NT2/D1 (cell line): ENCODE data around the gene GJA5.
A peak's percentile ranks its signal among the peaks of the same experiment; 100 is the strongest.
"Not testable (repeated sequence)": the region's sequence is repeated elsewhere in the genome, so short reads cannot be mapped to it uniquely, and the experiment has no call there.

ENCODE experiments used
- DNase-seq: peaks from one replicate; pipeline ENCODE4 v3.0.0-alpha.2; 2011; ENCODE audit warnings: low read depth, low spot score
- H3K27me3 ChIP-seq: 2 replicates; pipeline ENCODE4 v1.6.0; 2011; ENCODE audit warnings: mild to moderate bottlenecking; ENCODE audit not compliant: insufficient read length, insufficient read depth
- H3K36me3 ChIP-seq: 2 replicates; pipeline ENCODE4 v1.6.1; 2011; ENCODE audit warnings: mild to moderate bottlenecking, low read length, mixed read lengths; ENCODE audit not compliant: insufficient read depth, insufficient read length
- H3K4me1 ChIP-seq: 2 replicates; pipeline ENCODE4 v1.5.1; 2011; ENCODE audit not compliant: insufficient read depth, insufficient read length
- H3K4me3 ChIP-seq: 2 replicates; pipeline ENCODE4 v1.5.1; 2011; ENCODE audit warnings: low read depth; ENCODE audit not compliant: insufficient read length
- H3K9ac ChIP-seq: 2 replicates; pipeline ENCODE4 v1.6.0; 2011; ENCODE audit warnings: low read depth; ENCODE audit not compliant: insufficient read length
- H3K9me3 ChIP-seq: 2 replicates; pipeline ENCODE4 v1.5.1; 2011; ENCODE audit warnings: mild to moderate bottlenecking, low read length; ENCODE audit not compliant: insufficient read depth
- SUZ12 ChIP-seq: IDR thresholded peaks from 2 replicates; pipeline ENCODE4 v1.6.1; 2011; ENCODE audit not compliant: insufficient read length, insufficient read depth; ENCODE audit errors: extremely low read depth
- YY1 ChIP-seq: IDR thresholded peaks from 2 replicates; pipeline ENCODE4 v1.6.1; 2011; ENCODE audit not compliant: insufficient read length, insufficient read depth
- ZNF274 ChIP-seq: IDR thresholded peaks from 2 replicates; pipeline ENCODE4 v1.6.1; 2011; ENCODE audit warnings: mild to moderate bottlenecking, low read depth, low read length

Gene GJA5

GRCh38 chr1:147740391-147740790 lies 20.0 kb downstream of the GJA5 start:
- H3K4me3 ChIP-seq: no peak overlapping the region
- TF ChIP-seq SUZ12 (no peak), YY1 (no peak), ZNF274 (no peak)
- H3K36me3 ChIP-seq: no peaks in the 10 kb centered on the region
- H3K9ac ChIP-seq: no peak overlapping the region
- no peaks in the 10 kb centered on the region for H3K9me3 ChIP-seq
- H3K27me3 ChIP-seq: no peaks in the 10 kb centered on the region
- no peaks in the 10 kb centered on the region for H3K4me1 ChIP-seq
- no peak for DNase-seq

- Histone ChIP-seq H3K27me3 (no peaks in the 10 kb centered on the region), H3K9me3 (no peaks in the 10 kb centered on the region), H3K9ac (no peak overlapping the region), H3K4me1 (no peaks in the 10 kb centered on the region), H3K4me3 (no peak overlapping the region), H3K36me3 (no peaks in the 10 kb centered on the region)
- TF ChIP-seq YY1: no peak
- DNase-seq: no peak
Measured at GRCh38 chr1:147738739-147739476, 21.5 kb downstream of the GJA5 start.

DNA sequence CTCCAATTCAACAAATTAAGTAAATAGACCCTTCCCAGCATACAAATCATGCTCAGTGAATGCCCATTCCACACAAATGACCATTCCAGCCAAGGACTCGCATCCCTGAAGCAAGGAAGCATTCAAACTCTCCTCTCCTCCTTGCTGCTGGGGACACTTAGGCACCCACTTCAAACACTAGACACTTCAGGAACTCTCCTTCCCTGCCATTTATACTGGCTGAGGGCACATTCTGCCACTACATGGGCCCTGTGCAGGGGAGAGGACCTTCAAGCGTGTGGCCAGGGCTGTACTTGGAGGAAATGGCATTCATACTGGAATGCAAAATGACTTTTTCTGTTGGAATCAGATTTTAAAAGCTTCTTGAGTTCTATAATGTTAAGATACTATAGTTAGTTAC lies 22.3 kb downstream of the GJA5 start:
- no peak for DNase-seq
- Histone ChIP-seq H3K9me3 (no peaks in the 10 kb centered on the region), H3K36me3 (no peaks in the 10 kb centered on the region), H3K4me1 (no peaks in the 10 kb centered on the region), H3K4me3 (no peak overlapping the region), H3K27me3 (no peaks in the 10 kb centered on the region), H3K9ac (no peak overlapping the region)
- no peak for TF ChIP-seq SUZ12
- TF ChIP-seq ZNF274: no peak
- TF ChIP-seq YY1: no peak

DNA sequence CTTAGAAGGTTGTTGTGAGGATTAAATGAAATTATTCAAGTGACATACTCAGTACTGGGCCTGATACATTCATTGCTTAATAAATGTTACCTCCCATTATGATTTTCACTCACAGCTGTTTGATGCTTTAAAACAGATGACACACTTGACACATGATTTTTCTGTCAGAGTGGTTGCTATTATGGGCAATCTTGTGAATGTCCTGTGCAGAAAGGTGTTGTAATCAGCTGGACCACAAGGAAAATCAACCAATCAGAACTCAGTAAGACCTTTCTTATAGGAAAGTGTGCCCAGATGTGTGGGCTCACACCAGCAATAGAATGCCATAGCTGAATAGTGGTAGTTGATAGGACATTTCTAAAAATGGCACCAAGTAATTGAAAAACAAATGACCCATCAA lies 23.5 kb downstream of the GJA5 start:
- Histone ChIP-seq H3K27me3 (no peaks in the 10 kb centered on the region), H3K36me3 (no peaks in the 10 kb centered on the region), H3K9me3 (no peaks in the 10 kb centered on the region), H3K9ac (no peak overlapping the region), H3K4me3 (no peak overlapping the region), H3K4me1 (no peaks in the 10 kb centered on the region)
- TF ChIP-seq SUZ12: no peak
- no peak for TF ChIP-seq YY1
- no peak for TF ChIP-seq ZNF274
- no peak for DNase-seq

DNA sequence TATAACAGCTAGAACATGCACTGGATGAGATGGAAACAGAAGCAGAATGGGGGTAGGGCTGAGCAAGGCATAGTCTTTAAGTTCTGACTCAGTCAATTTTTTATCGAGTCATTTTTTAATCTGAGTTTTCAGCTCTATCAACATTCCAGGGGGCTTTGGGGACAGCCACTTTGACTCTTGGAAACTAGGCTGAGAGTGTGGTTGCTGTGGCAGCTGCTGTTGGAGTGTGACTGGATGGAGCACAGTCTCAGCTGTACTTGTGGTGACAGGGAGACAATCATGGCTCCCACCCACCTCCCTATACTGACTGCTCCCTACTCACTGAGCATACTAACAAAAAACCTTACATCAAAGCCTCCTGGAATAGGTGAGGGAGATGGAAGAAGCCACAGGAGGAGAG lies 25.0 kb downstream of the GJA5 start:
- Histone ChIP-seq H3K4me1 (no peaks in the 10 kb centered on the region), H3K9ac (no peak overlapping the region), H3K36me3 (no peaks in the 10 kb centered on the region), H3K27me3 (no peaks in the 10 kb centered on the region), H3K4me3 (no peak overlapping the region), H3K9me3 (no peaks in the 10 kb centered on the region)
- no peak for DNase-seq
- TF ChIP-seq YY1: no peak
- TF ChIP-seq ZNF274: no peak
- no peak for TF ChIP-seq SUZ12

- H3K9ac ChIP-seq, H3K36me3 ChIP-seq, H3K4me1 ChIP-seq, H3K9me3 ChIP-seq, H3K4me3 ChIP-seq, H3K27me3 ChIP-seq, DNase-seq: not testable (repeated sequence)
Measured at GRCh38 chr1:147734291-147734841, 26.0 kb downstream of the GJA5 start.

GRCh38 chr1:147729315-147729714 lies 31.1 kb downstream of the GJA5 start:
- no peak for DNase-seq
- Histone ChIP-seq H3K4me1 (peaks cover 4% of the 10 kb centered on the region), H3K9me3 (no peaks in the 10 kb centered on the region), H3K9ac (no peak overlapping the region), H3K27me3 (no peaks in the 10 kb centered on the region), H3K36me3 (no peaks in the 10 kb centered on the region), H3K4me3 (no peak overlapping the region)
- no peak for TF ChIP-seq SUZ12
- no peak for TF ChIP-seq YY1
- TF ChIP-seq ZNF274: no peak

DNA sequence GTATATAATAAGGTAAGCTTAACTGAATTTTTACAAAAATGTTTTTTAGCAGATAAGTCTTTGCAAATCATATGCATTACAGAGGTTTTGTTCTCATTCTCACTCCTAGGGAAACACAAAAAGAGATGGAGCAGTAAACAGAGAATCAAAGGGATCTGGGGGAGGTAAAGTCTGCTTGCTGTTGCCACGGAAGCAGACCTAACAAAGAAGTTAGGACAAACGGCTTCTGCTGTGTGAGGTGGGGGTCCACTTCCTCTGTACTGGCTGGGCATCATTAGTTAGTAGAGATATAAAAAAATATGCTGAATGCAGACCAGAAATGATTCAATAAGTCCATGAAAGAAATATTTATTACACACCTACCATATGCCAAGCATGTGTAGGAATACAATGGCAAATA lies 34.2 kb downstream of the GJA5 start:
- Histone ChIP-seq H3K36me3 (no peaks in the 10 kb centered on the region), H3K4me1 (peaks cover 8% of the 10 kb centered on the region), H3K4me3 (no peak overlapping the region), H3K9ac (no peak overlapping the region), H3K27me3 (no peaks in the 10 kb centered on the region), H3K9me3 (no peaks in the 10 kb centered on the region)
- DNase-seq: peak; percentile 40
- TF ChIP-seq SUZ12: no peak
